ENCODE measurements around the gene ULK3. TPM values are rescaled to one million over a fixed set of nuclear protein-coding genes. Genes with fewer than 3 reads are reported as not detected.

ULK3 gene
- total RNA-seq, 1 experiment from 2014 or later = 58.3 TPM

DNA sequence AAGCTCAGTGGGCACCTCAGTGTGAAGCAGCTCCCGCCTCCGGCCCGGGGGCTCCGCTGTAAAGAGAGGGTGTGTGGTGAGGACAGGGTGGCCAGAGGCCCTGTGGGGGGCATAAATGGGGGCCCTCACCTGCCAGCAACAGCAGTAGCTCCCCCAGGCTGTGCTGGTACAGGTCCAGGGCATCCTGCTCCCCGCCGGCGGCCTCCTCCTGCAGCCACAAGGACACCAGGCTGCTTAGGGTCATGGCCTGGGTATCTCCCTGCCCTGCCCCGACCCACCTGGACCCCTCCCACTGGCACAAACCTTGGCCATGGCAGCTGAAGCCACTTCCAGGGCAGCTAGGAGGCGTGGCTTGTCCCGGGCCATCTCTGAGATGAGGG is 4.8 kb downstream of the ULK3 start:
- TF ChIP-seq, protein P1, sequence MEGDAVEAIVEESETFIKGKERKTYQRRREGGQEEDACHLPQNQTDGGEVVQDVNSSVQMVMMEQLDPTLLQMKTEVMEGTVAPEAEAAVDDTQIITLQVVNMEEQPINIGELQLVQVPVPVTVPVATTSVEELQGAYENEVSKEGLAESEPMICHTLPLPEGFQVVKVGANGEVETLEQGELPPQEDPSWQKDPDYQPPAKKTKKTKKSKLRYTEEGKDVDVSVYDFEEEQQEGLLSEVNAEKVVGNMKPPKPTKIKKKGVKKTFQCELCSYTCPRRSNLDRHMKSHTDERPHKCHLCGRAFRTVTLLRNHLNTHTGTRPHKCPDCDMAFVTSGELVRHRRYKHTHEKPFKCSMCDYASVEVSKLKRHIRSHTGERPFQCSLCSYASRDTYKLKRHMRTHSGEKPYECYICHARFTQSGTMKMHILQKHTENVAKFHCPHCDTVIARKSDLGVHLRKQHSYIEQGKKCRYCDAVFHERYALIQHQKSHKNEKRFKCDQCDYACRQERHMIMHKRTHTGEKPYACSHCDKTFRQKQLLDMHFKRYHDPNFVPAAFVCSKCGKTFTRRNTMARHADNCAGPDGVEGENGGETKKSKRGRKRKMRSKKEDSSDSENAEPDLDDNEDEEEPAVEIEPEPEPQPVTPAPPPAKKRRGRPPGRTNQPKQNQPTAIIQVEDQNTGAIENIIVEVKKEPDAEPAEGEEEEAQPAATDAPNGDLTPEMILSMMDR (conservative IDR thresholded peaks at IDR 0.05; ENCODE audit: low read depth, low read length) = no peak
- TF ChIP-seq EZH2 (IDR thresholded peaks at IDR 0.05; ENCODE audit: borderline replicate concordance, low read depth, low read length, poor library complexity, severe bottlenecking) = no peak
- Histone ChIP-seq H3K27ac (ENCODE audit: low read depth, low read length, poor library complexity, severe bottlenecking) (no peak overlapping the region), H3K36me3 (ENCODE audit: insufficient read depth, low read length, poor library complexity, severe bottlenecking) (peaks cover 8% of the 10 kb centered on the region), H3K9me3 (ENCODE audit: low read depth, low read length, poor library complexity, severe bottlenecking) (no peaks in the 10 kb centered on the region), H3K4me3 (ENCODE audit: low read depth, low read length, poor library complexity, severe bottlenecking) (no peak overlapping the region), H3K27me3 (replicated peaks; ENCODE audit: insufficient read depth, low read depth, low read length, poor library complexity) (no peaks in the 10 kb centered on the region), H3K4me1 (ENCODE audit: insufficient read depth, low read length, poor library complexity, severe bottlenecking) (peaks cover under 1% of the 10 kb centered on the region)
- DNase-seq (ENCODE audit: low spot score) = no peak
- ChIA-PET CTCF (no interaction called here), POLR2A (ENCODE audit: low non-redundant PET) (no interaction called here)
- intact Hi-C loops (cut with micrococcal nuclease; ENCODE audit: unreplicated experiment) = loop anchor here (5.0 kb wide), 1 partner anchor 66 kb away; no protein-coding TSS in a partner anchor
- BruUV-seq (replicated peaks) = no TSS peak

DNA sequence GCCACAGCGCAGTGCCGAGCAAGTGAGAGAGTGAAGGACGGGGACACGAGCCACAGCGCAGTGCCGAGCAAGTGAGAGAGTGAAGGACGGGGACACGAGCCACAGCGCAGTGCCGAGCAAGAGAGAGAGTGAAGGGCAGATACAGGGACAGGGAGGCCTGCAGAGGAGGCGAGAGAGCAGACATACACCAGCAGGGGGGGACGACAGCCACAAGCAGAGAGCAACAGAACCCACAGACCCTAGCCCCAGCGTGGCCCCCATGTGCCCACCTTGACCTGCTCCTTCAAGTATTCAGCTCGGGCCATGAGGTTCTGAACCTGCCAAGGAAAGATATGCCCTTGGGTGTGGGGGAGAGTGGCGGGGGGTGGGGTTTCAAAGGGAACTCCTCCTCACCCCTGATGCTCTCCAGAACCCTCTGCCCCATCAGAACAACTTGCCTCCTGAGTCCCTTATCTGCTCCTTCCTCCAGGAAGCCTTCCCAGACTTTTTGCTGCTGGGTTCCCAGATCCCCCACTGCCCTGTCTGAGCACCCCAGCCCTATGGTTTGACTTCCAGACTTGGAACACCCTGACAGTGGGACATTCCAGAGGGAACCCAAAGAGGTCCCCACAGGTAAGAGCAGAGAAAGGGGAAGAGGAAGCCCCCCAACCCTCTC is 5.3 kb downstream of the ULK3 start:
- Histone ChIP-seq H3K36me3 (ENCODE audit: insufficient read depth, low read length, poor library complexity, severe bottlenecking) (peaks cover 8% of the 10 kb centered on the region), H3K27me3 (replicated peaks; ENCODE audit: insufficient read depth, low read depth, low read length, poor library complexity) (no peaks in the 10 kb centered on the region), H3K4me3 (ENCODE audit: low read depth, low read length, poor library complexity, severe bottlenecking) (no peak overlapping the region), H3K9me3 (ENCODE audit: low read depth, low read length, poor library complexity, severe bottlenecking) (no peaks in the 10 kb centered on the region), H3K27ac (ENCODE audit: low read depth, low read length, poor library complexity, severe bottlenecking) (no peak overlapping the region), H3K4me1 (ENCODE audit: insufficient read depth, low read length, poor library complexity, severe bottlenecking) (no peaks in the 10 kb centered on the region)
- intact Hi-C loops (cut with micrococcal nuclease; ENCODE audit: unreplicated experiment) = loop anchor here (5.0 kb wide), 1 partner anchor 65 kb away; no protein-coding TSS in a partner anchor
- no TSS peak for BruUV-seq (replicated peaks)
- ChIA-PET CTCF (no interaction called here), POLR2A (ENCODE audit: low non-redundant PET) (no interaction called here)
- DNase-seq (ENCODE audit: low spot score) = no peak
- TF ChIP-seq EZH2 (IDR thresholded peaks at IDR 0.05; ENCODE audit: borderline replicate concordance, low read depth, low read length, poor library complexity, severe bottlenecking) = no peak
- TF ChIP-seq, protein P1 (conservative IDR thresholded peaks at IDR 0.05; ENCODE audit: low read depth, low read length) = no peak; the same call in 1 of the 2 replicates

DNA sequence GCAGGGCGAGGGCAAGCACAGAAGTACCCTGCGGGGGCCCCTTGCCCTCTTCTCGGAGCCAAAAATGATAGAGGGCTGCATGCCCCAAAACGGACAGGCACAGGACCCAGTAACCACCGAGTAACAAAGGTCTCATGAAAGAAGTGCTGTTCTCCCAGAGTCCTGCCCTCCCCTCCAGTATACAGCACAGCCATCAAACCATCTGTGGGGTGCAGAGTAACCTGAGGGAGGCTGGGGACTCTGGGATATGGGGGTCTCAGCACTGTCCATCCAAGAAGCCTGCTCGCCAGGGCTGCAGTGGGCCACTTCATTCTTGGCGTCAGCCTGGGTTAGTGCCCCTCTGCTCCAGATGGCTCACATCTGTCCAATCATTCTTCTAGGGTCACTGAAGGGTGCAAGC is 6.1 kb downstream of the ULK3 start:
- BruUV-seq (replicated peaks) = no TSS peak
- Histone ChIP-seq H3K4me1 (ENCODE audit: insufficient read depth, low read length, poor library complexity, severe bottlenecking) (no peaks in the 10 kb centered on the region), H3K27ac (ENCODE audit: low read depth, low read length, poor library complexity, severe bottlenecking) (no peak overlapping the region), H3K36me3 (ENCODE audit: insufficient read depth, low read length, poor library complexity, severe bottlenecking) (peaks cover 8% of the 10 kb centered on the region), H3K27me3 (replicated peaks; ENCODE audit: insufficient read depth, low read depth, low read length, poor library complexity) (no peaks in the 10 kb centered on the region), H3K4me3 (ENCODE audit: low read depth, low read length, poor library complexity, severe bottlenecking) (no peak overlapping the region), H3K9me3 (ENCODE audit: low read depth, low read length, poor library complexity, severe bottlenecking) (no peaks in the 10 kb centered on the region)
- intact Hi-C loops (cut with micrococcal nuclease; ENCODE audit: unreplicated experiment) = loop anchor here (5.0 kb wide), 1 partner anchor 65 kb away; no protein-coding TSS in a partner anchor
- CTCF ChIA-PET = interaction anchor here (1.4 kb wide), 1 partner anchor 66 kb away, joined by 7 read pairs; no protein-coding TSS in a partner anchor
- POLR2A ChIA-PET (ENCODE audit: low non-redundant PET) = no interaction called here
- no peak for DNase-seq (ENCODE audit: low spot score)
- TF ChIP-seq, protein P1 (conservative IDR thresholded peaks at IDR 0.05; ENCODE audit: low read depth, low read length) = no peak
- no peak for TF ChIP-seq EZH2 (IDR thresholded peaks at IDR 0.05; ENCODE audit: borderline replicate concordance, low read depth, low read length, poor library complexity, severe bottlenecking)

Measured in A673 (cell line).